ENCODE measurements around the gene GNPNAT1.
"Not testable (repeated sequence)": the region's sequence is repeated elsewhere in the genome, so short reads cannot be mapped to it uniquely, and the experiment has no call there.

GNPNAT1 gene

DNA sequence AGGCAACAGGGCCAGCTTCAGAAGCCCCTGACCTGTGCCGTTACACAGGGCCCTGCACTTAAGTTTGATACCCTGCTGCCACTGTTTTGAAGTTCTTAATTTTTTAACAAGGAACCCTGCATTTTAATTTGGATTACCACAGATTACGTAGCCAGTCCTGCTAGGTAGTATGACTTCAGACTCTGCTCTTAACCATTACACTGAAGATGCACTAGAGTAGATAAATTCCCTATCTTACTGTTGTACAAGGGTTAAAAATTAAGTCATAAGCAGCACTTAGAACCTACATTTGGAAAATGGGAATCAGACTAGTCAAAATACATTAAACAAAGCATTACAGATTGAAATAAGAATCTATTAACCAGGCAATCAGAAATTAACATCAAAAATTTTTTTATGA, 2.3 kb downstream of the GNPNAT1 start:
- no peak for DNase-seq

- DNase-seq: no peak
Observed at GRCh38 chr14:52786887-52787286, 4.5 kb downstream of the GNPNAT1 start.

GRCh38 chr14:52783206-52783605, 8.2 kb downstream of the GNPNAT1 start:
- no peak for DNase-seq

DNA sequence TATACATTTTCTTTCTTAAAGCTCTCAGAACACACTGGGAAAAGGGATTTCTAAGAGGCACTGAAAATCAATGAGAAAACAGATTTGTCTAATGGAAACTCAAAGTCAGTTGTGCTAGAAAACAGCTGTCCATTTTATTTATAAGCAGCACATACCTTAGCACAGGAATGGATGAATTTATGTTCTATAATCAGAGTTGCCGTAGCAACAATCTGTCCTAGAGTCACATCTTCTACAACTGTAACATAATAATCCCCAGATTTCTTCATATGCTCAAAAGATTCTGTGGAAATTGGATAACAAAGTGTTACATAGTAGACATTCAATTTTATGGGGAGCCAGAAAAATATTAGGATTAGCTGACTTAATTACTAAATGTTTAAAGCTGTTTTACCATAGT, 9.8 kb downstream of the GNPNAT1 start:
- no peak for DNase-seq

DNA sequence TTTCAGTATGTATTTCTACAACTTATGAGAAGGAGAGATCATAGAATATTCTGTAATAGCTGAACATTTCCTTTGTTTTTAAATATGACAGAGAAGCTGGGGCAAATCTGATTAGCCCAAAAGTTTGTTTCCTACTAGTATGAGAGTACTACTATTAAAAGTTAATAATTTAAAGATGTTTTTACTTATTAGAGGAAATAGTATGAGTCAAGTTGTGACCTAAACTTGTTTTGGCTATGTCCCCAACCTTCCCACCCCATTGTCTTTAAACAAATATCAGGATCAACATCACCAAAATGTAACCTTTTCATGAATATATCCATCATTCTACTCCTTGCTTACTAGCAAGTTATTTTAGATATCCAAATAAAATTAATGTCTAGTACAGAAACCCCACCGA, 10.5 kb downstream of the GNPNAT1 start:
- no peak for DNase-seq

DNA sequence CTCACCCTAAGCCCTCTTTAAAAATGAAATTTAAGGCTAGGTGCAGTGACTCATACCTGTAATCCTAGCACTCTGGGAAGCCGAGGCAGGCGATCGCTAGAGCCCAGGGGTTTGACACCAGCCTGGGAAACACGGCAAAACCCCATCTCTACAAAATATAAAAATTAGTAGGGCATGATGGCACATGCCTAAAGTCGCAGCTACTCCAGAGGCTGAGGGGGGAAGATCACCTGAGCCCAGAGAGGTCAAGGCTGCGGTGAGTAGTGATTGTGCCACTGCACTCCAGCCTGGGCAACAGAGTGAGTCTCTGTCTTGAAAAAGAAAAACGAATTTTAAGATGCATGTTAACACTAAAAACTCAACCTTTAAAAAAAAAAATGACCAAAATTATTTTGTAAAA, 12.7 kb downstream of the GNPNAT1 start:
- no peak for DNase-seq

- no peak for DNase-seq
Observed at GRCh38 chr14:52776816-52777215, 14.6 kb downstream of the GNPNAT1 start.

GRCh38 chr14:52769887-52770286, 21.5 kb downstream of the GNPNAT1 start:
- DNase-seq: no peak

GRCh38 chr14:52767058-52767833, 24.2 kb downstream of the GNPNAT1 start:
- no peak for DNase-seq

GRCh38 chr14:52762923-52763322, 28.5 kb downstream of the GNPNAT1 start:
- DNase-seq: not testable (repeated sequence)

GRCh38 chr14:52759145-52759544, 32.3 kb downstream of the GNPNAT1 start:
- DNase-seq: no peak

- DNase-seq: no peak
Observed at GRCh38 chr14:52755607-52756316, 35.6 kb downstream of the GNPNAT1 start.

- no peak for DNase-seq
Observed at GRCh38 chr14:52748647-52749292, 42.6 kb downstream of the GNPNAT1 start.

DNA sequence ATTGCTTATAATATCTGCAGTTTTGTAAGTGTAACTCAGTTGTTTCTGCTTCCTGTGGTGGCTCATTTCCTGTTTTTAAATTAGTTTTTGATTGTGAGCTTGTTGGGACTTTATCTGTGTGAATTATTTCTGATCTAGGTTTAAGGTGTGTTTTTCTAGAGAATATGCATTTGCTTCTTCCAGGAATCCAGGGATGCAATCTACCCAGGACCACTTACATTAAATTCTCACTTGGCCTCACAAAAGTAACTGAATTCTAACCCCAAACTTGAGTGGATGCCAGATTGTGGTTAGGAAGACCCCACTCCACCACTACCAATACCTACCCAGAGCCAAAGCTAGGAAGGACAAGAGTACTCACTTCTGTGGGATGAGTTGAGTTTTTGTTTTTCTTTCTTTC, 49.5 kb downstream of the GNPNAT1 start:
- no peak for DNase-seq

GRCh38 chr14:52740751-52741150, 50.7 kb downstream of the GNPNAT1 start:
- DNase-seq: no peak

GRCh38 chr14:52738409-52738808, 53.0 kb downstream of the GNPNAT1 start:
- no peak for DNase-seq

- no peak for DNase-seq
Observed at GRCh38 chr14:52735921-52736489, 55.4 kb downstream of the GNPNAT1 start.

- DNase-seq: no peak
Observed at GRCh38 chr14:52733824-52734223, 57.6 kb downstream of the GNPNAT1 start.

- DNase-seq: no peak
Observed at GRCh38 chr14:52730709-52731111, 60.7 kb downstream of the GNPNAT1 start.

DNA sequence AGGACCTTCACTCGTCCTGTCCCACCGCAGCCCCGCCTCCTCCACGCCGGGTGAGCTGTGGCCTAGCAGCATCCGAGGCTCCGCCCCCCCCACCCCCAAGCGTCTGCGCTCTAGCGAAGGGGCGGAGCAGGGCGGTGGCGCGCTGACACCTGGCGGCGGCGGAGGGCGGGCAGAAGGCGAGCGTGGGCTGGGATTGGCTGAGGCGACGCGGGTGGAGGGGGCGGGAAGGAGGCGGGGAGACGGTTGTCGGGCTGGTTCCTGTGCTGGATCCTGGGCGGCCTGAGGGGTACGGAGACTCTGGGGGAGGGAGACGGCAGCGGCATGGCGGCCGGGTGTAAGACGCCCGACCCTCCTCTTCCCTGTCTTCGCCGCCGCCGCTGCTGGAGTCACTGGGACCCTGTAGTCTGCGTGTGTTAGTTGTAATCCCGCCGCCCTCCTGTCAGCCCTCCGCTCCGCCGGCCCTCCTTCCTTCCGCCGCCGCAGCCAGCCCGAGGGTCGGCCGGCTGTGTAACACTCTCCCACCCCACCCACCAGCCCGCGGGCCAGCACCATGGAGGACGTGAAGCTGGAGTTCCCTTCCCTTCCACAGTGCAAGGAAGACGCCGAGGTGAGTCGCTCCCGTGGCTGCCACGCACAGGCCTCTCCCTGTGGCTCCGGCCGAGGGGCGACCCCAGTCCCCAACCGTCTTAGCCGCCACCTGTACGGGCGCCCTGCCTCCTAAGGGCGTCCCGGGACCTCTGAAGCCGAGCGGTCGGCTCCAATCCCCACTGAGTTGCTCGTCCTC, 61.3 kb downstream of the GNPNAT1 start, which contains the start of gene STYX:
TSS of gene STYX (plus strand) at position 242 of the 784 bp plus-strand sequence. CDS start at position 551, 309 bp downstream.
- DNase-seq: peak; percentile 98

DNA sequence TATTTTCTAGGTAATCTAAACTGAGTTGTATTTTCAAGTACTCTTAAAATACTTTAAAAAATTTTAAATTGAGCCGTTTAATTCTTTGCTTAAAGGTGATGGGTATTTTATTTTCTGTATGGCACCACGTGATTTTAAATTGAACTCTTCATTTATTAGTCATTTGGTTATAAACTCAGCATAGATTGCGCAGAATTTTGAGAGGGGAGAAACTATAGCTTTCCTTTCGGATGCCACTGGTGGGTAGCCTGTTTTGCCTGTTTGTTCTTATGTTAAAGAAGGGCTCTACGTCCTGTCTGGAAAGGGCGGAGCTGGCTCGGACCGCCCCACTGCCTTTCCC, 61.9 kb downstream of the GNPNAT1 start:
- DNase-seq: no peak

- DNase-seq: not testable (repeated sequence)
Observed at GRCh38 chr14:52729035-52729434, 62.4 kb downstream of the GNPNAT1 start.

DNA sequence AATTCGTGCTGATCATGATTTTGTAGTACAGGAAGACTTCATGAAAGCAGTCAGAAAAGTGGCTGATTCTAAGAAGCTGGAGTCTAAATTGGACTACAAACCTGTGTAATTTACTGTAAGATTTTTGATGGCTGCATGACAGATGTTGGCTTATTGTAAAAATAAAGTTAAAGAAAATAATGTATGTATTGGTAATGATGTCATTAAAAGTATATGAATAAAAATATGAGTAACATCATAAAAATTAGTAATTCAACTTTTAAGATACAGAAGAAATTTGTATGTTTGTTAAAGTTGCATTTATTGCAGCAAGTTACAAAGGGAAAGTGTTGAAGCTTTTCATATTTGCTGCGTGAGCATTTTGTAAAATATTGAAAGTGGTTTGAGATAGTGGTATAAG, 63.9 kb downstream of the GNPNAT1 start:
- DNase-seq: not testable (repeated sequence)
